HG03103 (cell line): ENCODE data around the gene RAD51B.

Source experiments
- ATAC-seq: cut with Tn5 transposase; IDR thresholded peaks from one replicate; pipeline ENCODE4 v1.9.1; 2021; ENCODE audit warnings: low read depth; ENCODE audit not compliant: unreplicated experiment

The RAD51B gene

GRCh38 chr14:68340262-68340661 is 520.7 kb downstream of the RAD51B start:
- no peak for ATAC-seq

- no peak for ATAC-seq
These were observed 522.0 kb downstream of the RAD51B start for GRCh38 chr14:68341411-68342212.

DNA sequence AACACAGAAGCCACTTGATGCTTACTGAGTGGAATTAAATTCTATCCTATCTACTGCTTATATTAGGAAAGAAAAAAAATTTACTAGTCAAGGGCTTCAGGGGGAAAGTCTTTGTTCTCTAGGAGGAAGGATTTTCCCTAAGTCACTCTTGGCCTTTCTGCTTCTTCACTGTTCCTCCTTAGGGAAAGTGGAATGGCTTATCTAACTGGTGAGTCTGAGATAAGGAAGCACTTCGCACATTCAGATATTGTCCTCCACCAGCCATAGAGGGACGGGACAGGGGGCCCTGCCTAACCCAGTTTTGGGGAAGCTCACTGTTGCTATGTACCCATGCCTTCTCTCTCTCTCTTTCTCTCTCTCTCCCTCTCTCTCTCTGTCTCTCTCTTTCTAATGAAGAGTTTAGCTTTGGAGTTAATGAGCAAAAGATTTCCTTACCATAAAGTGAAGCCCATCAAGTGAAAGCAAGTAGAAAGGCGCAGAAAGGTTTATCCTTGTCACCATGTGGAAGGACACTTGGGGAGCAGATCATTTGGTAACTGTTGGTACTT is 522.7 kb downstream of the RAD51B start:
- ATAC-seq = no peak

- no peak for ATAC-seq
These were observed 524.0 kb downstream of the RAD51B start for GRCh38 chr14:68343534-68344118.

GRCh38 chr14:68345738-68346137 is 526.2 kb downstream of the RAD51B start:
- ATAC-seq = no peak

- no peak for ATAC-seq
These were observed 527.2 kb downstream of the RAD51B start for GRCh38 chr14:68346556-68347343.

- ATAC-seq = no peak
These were observed 530.5 kb downstream of the RAD51B start for GRCh38 chr14:68349900-68350629.

- ATAC-seq = no peak
These were observed 535.8 kb downstream of the RAD51B start for GRCh38 chr14:68355415-68355814.

GRCh38 chr14:68357777-68358176 is 538.2 kb downstream of the RAD51B start:
- ATAC-seq = no peak

DNA sequence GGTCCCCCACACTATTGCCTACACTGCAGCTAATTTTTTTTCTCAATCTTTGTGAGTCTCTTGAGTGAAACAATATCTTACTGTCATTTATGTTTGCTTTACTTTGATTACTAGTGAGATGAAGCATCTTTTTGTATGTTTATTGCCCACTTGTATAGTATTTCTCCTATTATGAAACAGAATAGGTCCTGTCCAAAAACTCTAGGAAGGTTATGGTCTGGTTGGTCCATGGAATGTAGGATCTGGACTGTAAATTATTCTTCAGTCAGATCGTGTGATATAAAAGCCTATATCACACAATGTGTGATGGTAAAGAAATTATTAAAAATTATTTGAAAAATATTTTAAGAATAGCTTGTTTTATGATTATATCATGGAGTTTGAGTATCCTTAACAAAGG is 538.9 kb downstream of the RAD51B start:
- ATAC-seq = no peak

- no peak for ATAC-seq
These were observed 539.6 kb downstream of the RAD51B start for GRCh38 chr14:68359022-68359836.

DNA sequence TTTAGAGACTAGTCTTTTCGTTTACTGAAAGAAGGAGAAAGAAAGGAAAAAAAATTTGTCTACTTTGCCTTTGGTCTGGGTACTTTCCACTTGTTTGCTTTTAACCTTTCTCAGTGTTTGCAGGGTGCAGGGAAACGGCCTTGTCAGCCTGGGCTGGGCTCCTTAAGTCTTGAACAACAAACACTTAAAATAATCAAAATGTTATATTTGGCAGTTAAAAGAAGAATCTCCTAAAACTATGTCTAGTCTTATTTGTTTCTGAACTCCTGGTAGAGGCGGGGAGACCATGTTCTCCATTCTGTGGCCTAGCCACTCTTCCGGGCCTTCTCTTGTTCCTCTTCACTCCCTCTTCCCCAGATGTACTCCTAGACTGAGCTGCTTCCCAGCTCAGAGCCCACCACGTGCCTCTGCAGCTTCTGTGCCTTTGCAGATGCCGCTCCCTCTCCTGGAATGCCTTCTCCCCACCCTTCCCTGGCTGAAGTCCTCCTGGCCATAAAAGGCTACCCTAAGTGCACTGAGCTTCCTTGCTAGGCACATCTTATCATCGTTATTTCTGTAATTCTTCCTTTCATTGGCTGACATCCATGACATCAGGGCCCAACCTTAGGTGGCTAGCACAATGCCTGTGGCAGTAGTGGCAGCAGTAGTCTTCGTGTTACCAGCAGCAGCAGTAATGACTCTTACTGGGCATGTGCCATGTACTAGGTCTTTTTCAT is 540.4 kb downstream of the RAD51B start:
- ATAC-seq = no peak

- ATAC-seq = no peak
These were observed 541.7 kb downstream of the RAD51B start for GRCh38 chr14:68361231-68361630.

- ATAC-seq = no peak
These were observed 543.3 kb downstream of the RAD51B start for GRCh38 chr14:68362846-68363245.

- no peak for ATAC-seq
These were observed 543.9 kb downstream of the RAD51B start for GRCh38 chr14:68363466-68363842.

DNA sequence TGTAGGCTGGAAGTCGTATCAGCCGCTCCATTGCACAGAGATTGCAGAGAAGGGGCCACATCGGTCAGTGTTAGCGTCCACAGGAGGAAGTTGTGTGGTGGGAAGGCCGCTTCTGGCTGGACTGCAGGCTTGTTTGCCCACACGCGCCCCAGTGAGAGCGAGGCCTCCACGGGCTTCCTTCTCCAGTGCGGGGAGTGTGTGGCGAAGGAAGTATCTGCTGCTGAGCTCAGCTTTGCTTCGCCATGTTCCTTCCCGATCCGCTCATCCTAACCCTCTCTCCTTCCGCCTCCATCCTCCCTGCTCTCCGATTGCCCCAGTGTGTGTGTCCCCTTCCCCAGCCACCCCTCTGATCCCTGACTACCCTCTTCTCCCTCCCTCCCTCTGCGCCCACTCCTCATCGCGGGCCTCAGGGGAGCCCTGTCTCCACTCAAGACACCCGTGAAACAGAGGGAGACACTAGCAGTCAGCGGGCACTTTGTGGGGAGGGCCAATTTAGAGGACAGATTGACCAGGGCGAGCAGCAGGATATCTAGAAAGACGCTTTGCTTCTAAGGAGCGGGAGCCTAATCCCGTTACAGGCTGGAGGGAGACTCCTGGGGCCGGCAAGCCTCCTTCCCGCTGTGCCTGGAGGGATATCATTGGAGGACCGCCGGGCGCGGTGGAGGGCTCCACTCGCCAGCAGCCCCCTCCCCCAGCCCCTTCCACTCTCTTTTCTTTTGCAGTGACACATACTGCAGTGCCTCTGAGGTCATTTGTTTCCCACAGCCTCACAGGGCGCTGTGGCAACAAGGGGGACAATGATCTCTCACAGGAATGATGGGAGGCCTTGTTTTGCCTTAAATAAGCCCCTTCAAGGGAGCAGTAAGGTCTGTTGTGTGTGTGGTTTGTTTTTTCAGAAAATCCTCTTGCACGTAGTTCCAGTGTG is 544.5 kb downstream of the RAD51B start:
- ATAC-seq = no peak

DNA sequence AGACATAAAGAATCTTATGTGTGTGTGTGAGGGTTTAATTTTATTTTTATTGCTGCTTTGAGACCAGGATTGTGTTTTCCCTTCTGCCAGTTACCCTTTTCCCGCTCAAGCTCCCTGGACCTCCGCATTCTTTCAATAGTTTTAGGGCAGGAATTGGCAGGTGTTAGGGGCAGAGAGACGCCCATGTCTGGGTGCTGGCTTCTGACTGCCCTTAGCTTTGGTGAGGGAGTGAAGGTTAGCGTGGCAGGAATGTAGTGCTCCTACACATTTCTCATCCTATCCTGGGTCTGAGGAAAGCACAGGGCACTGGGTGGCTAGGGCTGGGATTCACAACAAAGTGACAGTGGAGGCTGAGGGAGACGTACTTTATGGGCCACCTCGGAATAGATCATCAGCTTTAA is 545.2 kb downstream of the RAD51B start:
- no peak for ATAC-seq

- no peak for ATAC-seq
These were observed 545.6 kb downstream of the RAD51B start for GRCh38 chr14:68365228-68365627.
